Stromal cell of bone marrow (primary cell): ENCODE data around the gene KIF2B.
"Not testable (repeated sequence)": the region's sequence is repeated elsewhere in the genome, so short reads cannot be mapped to it uniquely, and the experiment has no call there.

Experiments used
- DNase-seq: peaks from one replicate; pipeline ENCODE4 v3.0.0-alpha.2; 2012; ENCODE audit warnings: low read depth

Gene KIF2B, protein sequence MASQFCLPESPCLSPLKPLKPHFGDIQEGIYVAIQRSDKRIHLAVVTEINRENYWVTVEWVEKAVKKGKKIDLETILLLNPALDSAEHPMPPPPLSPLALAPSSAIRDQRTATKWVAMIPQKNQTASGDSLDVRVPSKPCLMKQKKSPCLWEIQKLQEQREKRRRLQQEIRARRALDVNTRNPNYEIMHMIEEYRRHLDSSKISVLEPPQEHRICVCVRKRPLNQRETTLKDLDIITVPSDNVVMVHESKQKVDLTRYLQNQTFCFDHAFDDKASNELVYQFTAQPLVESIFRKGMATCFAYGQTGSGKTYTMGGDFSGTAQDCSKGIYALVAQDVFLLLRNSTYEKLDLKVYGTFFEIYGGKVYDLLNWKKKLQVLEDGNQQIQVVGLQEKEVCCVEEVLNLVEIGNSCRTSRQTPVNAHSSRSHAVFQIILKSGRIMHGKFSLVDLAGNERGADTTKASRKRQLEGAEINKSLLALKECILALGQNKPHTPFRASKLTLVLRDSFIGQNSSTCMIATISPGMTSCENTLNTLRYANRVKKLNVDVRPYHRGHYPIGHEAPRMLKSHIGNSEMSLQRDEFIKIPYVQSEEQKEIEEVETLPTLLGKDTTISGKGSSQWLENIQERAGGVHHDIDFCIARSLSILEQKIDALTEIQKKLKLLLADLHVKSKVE

DNA sequence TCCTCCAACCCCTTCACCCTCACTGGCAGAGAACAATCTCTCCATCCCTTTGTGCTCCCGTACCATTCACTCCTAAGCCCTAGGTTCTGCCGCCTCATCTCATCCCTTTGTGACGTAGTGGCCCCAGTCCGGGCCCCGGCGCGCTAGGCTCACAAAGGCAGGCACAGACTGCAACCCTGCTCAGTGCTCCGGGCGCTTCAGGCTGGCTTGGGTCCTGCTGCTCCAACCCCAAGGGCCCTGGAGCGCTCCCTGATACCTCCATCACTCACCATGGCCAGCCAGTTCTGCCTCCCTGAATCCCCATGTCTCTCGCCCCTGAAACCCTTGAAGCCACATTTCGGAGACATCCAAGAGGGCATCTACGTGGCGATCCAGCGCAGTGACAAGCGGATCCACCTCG lies at the start of gene KIF2B:
TSS of gene KIF2B (plus strand) at position 164 of the 400 bp plus-strand sequence. CDS start at position 271, 107 bp downstream.
- no peak for DNase-seq

GRCh38 chr17:53780320-53780719 lies 42.4 kb upstream of the KIF2B start:
- no peak for DNase-seq

- no peak for DNase-seq
Measured at GRCh38 chr17:53791551-53791950, 31.2 kb upstream of the KIF2B start.

- no peak for DNase-seq
Measured at GRCh38 chr17:53792451-53792850, 30.3 kb upstream of the KIF2B start.

- DNase-seq: no peak
Measured at GRCh38 chr17:53792997-53793396, 29.7 kb upstream of the KIF2B start.

DNA sequence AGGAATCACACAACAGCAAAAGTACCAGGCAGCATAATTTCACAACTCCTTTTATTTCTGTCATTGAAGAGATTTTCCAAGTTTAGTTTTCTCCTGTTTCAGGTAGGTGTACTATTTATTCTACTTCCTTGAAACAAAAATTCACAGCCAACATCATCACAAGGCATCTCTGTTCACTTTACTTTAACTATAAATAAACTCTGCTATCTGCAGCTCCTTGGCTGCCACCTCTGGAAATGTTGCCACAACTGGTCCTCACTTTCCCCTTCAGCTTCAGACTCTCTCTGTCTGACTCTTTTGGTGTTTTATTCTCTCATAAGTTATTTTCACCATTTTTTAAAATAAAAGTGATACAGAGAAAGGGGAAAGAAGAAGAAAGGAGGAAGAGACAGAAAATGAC lies 27.9 kb upstream of the KIF2B start:
- DNase-seq: no peak

- DNase-seq: no peak
Measured at GRCh38 chr17:53796642-53797041, 26.1 kb upstream of the KIF2B start.

GRCh38 chr17:53797501-53797900 lies 25.2 kb upstream of the KIF2B start:
- DNase-seq: no peak

- no peak for DNase-seq
Measured at GRCh38 chr17:53804437-53804836, 18.3 kb upstream of the KIF2B start.

- DNase-seq: no peak
Measured at GRCh38 chr17:53806473-53806872, 16.3 kb upstream of the KIF2B start.

GRCh38 chr17:53807286-53807685 lies 15.4 kb upstream of the KIF2B start:
- no peak for DNase-seq

DNA sequence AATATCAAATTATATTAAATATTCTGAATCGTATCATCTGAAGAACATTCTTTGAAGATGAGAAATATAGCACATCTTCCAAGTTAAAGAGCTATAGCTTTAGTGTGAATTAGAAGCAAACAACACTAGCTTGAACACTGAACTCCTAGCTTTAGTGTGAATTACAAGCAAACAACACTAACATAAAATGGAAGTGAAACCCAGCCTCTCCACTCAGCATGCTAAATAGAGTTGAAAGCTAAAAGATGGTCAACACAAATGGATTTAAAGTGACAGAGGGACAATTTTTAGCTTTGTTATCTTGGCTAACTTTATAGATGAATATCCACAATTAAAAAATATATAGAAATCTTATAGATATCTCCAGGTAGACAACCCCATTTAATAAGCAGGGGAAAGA lies 4.5 kb upstream of the KIF2B start:
- DNase-seq: no peak

- DNase-seq: no peak
Measured at GRCh38 chr17:53818929-53819328, 3.8 kb upstream of the KIF2B start.

GRCh38 chr17:53819956-53820355 lies 2.8 kb upstream of the KIF2B start:
- DNase-seq: no peak

DNA sequence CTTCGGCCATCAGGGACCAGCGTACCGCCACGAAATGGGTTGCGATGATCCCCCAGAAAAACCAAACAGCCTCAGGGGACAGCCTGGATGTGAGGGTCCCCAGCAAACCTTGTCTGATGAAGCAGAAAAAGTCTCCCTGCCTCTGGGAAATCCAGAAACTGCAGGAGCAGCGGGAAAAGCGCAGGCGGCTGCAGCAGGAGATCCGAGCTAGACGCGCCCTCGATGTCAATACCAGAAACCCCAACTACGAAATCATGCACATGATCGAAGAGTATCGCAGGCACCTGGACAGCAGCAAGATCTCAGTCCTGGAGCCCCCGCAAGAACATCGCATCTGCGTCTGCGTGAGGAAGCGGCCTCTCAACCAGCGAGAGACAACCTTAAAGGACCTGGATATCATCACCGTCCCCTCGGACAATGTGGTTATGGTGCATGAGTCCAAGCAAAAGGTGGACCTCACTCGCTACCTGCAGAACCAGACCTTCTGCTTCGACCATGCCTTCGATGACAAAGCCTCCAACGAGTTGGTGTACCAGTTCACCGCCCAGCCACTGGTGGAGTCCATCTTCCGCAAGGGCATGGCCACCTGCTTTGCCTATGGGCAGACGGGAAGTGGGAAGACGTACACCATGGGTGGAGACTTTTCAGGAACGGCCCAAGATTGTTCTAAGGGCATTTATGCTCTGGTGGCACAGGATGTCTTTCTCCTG lies 769 bp downstream of the KIF2B start:
- DNase-seq: no peak

GRCh38 chr17:53834771-53835170 lies 12.0 kb downstream of the KIF2B start:
- not testable (repeated sequence) for DNase-seq

DNA sequence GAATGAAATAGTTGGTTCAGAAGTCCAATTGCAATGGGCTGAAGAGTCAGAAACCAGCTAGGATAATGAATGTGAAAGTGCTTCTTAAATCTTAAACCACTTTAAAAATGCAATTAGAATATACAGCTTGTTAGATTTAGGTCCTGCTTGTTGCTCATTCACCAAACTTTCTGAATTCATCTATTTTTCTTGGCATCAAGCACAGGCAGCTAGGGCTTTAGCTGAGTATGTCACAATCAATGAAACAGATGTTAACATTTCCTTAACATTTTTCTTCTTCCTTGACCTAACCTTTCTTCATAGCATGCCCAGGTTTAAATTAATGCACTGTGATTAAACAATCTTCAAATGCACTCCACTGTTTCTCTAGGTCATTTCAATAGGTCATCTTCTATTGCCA lies 14.4 kb downstream of the KIF2B start:
- peak; percentile 1 for DNase-seq

- no peak for DNase-seq
Measured at GRCh38 chr17:53844491-53845107, 21.9 kb downstream of the KIF2B start.

DNA sequence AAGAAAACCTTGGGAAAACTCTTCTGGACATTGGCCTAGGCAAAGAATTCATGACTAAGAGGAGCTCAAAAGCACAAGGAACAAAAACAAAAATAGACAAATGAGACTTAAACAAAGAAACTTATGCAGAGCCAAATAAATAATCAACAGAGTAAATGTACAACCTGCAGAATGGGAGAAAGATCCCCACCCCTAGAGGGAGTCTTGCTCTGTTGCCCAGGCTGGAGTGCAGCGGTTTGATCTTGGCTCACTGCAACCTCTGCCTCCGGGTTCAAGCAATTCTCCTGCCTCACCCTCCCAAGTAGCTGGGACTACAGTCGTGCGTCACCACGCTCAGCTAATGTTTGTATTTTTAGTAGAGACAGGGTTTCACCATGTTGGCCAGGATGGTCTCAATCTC lies 48.4 kb downstream of the KIF2B start:
- DNase-seq: not testable (repeated sequence)
